AML-193 (cell line): ENCODE data around the gene CPM.

Source experiments
- DNase-seq, 2 experiments: peaks; one replicate each; lab custom pipeline; 2025; lab: John Stamatoyannopoulos, UW

The CPM gene

DNA sequence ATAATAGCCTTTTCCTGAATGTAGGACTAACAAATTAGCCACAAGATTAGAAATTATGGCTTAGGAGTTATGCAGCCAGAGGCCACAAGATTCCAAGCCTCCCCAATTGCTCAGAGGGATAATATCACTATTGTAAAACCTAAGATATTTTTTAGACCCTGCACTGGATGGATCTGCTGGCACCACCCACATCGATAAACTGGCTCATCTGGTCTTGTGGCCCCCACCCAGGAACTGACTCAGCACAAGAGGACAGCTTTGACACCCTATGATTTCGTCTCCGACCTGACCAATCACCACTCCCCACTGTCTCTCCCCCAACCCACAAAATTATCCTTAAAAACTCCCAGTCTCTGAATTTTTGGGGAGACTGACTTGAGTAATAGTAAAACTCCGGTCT lies 54.7 kb downstream of the CPM start:
- no peak for DNase-seq

GRCh38 chr12:68877583-68877982 lies 55.4 kb downstream of the CPM start:
- no peak for DNase-seq

DNA sequence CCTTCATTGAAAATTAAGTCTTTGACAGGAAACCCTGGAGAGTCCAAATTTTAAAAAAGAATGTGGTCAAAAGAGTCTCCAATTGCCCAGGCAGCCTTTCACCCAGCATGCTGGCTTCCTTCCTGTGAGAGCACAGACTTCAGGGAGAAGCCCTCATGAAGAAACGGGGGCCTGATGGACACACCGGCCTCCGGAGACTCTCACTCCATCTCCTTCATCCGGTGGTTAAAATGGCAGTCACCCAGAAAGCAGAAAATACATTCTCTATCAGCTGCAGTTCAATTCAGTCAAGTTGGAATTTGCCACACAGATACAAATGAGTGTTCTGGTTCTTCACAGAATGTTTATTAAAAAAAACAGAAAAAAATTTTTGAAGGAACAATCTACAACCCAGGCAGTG lies 56.5 kb downstream of the CPM start:
- DNase-seq = no peak

DNA sequence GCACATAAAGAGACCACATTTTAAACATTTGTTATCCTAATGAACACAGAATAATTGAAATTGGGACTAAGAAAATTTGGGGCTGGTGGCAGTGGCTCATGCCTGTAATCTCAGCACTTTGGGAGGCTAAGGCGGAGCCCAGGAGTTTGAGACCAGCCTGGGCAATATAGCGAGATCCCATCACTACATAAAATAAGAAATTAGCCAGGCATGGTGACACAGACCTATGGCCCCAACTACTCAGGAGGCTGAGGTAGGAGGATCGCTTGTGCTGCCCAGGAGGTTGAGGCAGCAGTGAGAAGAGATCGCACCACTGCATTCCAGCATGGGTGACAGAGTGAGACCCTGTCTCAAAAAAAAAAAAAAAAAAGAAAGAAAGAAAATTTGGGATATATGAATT lies 59.7 kb downstream of the CPM start:
- DNase-seq = no peak

DNA sequence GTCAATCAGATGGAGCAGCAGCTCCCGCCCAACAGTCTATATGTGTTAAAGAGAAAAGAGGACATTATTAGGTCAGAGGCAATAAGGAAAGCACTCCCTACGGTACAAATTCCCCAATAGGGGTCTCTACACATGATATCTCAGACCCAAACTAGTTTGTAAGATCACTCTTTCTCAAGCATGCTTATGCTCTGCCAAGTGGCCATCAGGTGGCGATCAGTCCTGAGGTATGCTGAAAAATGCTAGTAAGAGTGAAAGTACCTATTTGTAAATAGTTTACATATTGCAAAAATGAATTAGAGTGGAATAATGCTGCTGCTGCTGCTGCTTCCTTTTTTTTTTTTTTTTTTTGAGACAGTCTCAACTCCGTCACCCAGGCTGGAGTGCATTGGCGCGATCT lies 61.0 kb downstream of the CPM start:
- DNase-seq = peak; percentile 26 to 50

GRCh38 chr12:68871396-68871795 lies 61.6 kb downstream of the CPM start:
- no peak for DNase-seq

- no peak for DNase-seq
These were observed 62.5 kb downstream of the CPM start for GRCh38 chr12:68870443-68870842.

DNA sequence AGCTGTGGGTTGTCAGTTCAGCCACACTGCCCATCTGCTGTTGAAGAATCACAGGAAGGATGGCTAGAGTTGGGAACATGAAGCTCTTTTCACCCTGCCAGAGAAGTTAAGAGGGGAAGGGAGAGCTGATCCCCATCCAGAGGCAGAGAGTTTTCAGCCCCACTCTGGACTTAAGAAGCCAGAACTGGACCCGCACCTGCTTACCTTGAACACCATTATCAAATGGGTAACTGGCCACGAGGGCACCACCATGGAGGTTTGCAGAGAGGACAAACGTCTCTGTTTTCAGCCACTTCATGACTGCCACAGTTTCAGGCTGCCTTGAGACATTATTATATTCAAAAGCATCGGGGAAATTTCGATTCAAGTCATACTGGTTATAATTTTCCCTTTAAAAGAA lies 63.0 kb downstream of the CPM start:
- no peak for DNase-seq

- DNase-seq = no peak
These were observed 64.8 kb downstream of the CPM start for GRCh38 chr12:68868043-68868790.

- no peak for DNase-seq
These were observed 65.4 kb downstream of the CPM start for GRCh38 chr12:68867606-68868005.

- DNase-seq = no peak
These were observed 66.0 kb downstream of the CPM start for GRCh38 chr12:68866950-68867349.

GRCh38 chr12:68865399-68866164 lies 67.4 kb downstream of the CPM start:
- no peak for DNase-seq

GRCh38 chr12:68864604-68865003 lies 68.4 kb downstream of the CPM start:
- no peak for DNase-seq

DNA sequence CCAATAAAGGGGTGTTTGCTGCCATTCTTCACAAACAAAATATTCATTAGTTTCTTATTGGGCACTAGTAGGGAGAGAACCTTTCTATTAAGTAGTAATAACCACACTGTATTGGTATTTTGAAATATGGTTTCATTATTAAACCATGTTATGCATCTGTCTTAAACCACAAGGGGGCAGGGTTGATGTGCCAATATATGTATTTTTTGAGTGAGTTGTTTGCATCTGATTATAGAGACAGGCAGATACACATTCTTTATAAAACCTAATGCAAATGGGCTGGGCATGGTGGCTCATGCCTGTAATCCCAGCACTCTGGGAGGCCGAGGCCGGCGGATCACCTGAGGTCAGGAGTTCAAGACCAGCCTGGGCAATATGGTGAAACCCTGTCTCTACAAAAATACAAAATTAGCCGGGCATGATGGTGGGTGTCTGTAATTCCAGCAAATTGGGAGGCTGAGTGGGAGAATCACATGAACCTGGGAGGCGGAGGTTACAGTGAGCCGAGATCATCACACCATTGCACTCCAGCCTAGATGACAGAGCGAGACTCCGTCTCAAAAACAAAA lies 69.0 kb downstream of the CPM start:
- peak; percentile 64 to 70 for DNase-seq

- no peak for DNase-seq
These were observed 69.7 kb downstream of the CPM start for GRCh38 chr12:68863109-68863770.

DNA sequence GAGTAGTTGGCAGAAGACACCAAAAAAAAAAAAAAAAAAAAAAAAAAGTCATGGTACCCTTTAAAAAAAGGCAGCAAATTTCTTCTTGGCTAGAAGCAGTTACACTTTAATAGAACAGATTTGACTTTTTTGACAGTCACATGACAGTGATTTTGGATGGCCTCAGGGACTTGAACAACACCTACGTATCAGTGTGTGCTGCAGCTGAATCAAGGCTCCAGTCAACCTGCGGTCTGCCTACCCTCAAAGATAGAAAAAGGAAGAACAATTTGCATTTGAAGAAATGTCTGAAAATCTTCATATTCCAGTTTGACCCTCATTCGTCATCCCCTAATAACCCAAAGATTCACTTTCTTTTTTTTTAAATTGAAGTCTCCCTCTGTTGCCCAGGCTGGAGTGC lies 71.1 kb downstream of the CPM start:
- DNase-seq = no peak

- no peak for DNase-seq
These were observed 76.5 kb downstream of the CPM start for GRCh38 chr12:68856510-68856909.

- DNase-seq = no peak
These were observed 77.2 kb downstream of the CPM start for GRCh38 chr12:68855771-68856170.

- no peak for DNase-seq
These were observed 77.9 kb downstream of the CPM start for GRCh38 chr12:68855111-68855510.

GRCh38 chr12:68854554-68854953 lies 78.4 kb downstream of the CPM start:
- no peak for DNase-seq

DNA sequence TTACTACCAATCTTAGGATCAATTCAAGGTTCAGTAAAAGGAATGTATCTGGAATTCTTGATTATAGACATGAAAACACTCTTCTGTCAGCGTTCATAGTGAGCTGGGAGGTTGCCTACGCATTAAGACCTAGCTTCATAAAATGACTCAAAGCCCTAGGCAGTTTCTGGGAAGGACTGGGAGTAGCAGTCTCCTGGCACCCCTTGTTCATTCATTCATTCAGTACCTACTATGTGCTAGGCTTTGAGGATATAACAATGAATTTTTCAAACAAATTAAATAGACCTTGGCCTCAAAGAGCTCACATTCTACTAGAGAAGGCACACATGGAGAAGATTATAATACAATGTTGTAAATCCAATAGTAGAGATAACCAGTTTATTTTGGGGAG lies 78.9 kb downstream of the CPM start:
- no peak for DNase-seq

DNA sequence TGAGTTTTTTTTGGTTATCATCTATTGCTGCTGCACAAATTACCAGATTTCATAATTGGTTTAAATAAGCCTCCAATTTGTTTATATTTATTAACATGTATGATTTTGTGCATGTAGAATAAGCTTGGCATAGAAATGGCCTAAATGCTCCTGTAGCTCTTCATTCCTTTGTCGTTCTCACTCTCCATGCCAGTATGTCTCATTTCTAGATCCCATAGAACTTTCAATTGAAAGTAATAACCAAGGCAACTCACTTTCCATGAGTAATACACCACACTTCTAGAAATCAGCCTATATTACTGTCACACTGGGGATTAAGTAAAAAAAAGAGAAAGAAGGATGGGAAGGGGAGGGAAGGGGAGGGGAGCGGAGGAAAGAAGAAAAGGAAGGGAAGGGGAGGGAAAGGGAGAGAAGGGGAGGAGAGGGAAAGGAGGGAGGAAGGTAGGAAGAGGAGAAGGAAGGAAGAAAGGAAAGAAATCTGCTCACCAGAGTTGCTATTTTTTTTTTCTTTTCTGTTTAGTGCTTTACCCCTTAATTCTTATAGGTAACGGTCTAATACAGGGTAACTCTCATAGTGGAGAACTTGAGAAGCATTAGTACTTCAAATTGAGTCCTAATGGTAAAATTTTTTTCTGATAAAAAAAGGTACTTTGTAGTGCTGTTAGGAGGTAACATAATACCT lies 79.4 kb downstream of the CPM start:
- DNase-seq = no peak
